ENCODE measurements around the gene SAMM50. TPM values are rescaled to one million over a fixed set of nuclear protein-coding genes. Genes with fewer than 3 reads are reported as not detected.

The SAMM50 gene
- 53.5 TPM for polyA plus RNA-seq (2013, experiment 1 of 2)
- polyA plus RNA-seq (2013, experiment 2 of 2), result 52.0 TPM

- no peaks in the 10 kb centered on the region for H3K9me3 ChIP-seq (ENCODE audit: control insufficient read depth, low read length)
- peak within 1 kb of the TSS; percentile 87 for H3K27ac ChIP-seq (ENCODE audit: low read depth, low read length, severe bottlenecking)
- WGBS, 2 experiments (ENCODE audit: insufficient coverage in 2 of 2), result 0% methylated on average over 63 to 72 of the region's 74 CpGs
- peaks cover 5% of the 10 kb centered on the region for H3K4me1 ChIP-seq (ENCODE audit: control insufficient read depth, insufficient read depth, low read length, poor library complexity, severe bottlenecking)
- peaks cover 9% of the 10 kb centered on the region for H3K36me3 ChIP-seq (ENCODE audit: control insufficient read depth, insufficient read depth, low read length)
- H3K4me3 ChIP-seq (ENCODE audit: extremely low read depth, insufficient read depth, low read length, poor library complexity, severe bottlenecking), result peak within 1 kb of the TSS; percentile 82
Measured at GRCh38 chr22:43955040-43955882, at the start of gene SAMM50. Gene SAMM50, plus strand, starts transcription at chr22:43955442. Its CDS starts 136 bp downstream, at chr22:43955578.

GRCh38 chr22:43905681-43906080, 49.6 kb upstream of the SAMM50 start:
- Histone ChIP-seq H3K9me3 (ENCODE audit: control insufficient read depth, low read length) (no peaks in the 10 kb centered on the region), H3K4me1 (ENCODE audit: control insufficient read depth, insufficient read depth, low read length, poor library complexity, severe bottlenecking) (peaks cover 10% of the 10 kb centered on the region), H3K36me3 (ENCODE audit: control insufficient read depth, insufficient read depth, low read length) (no peaks in the 10 kb centered on the region), H3K27ac (ENCODE audit: low read depth, low read length, severe bottlenecking) (no peak overlapping the region), H3K4me3 (ENCODE audit: extremely low read depth, insufficient read depth, low read length, poor library complexity, severe bottlenecking) (no peak overlapping the region)
- WGBS, 2 experiments (ENCODE audit: insufficient coverage in 2 of 2), result 88% methylated on average over 4 to 5 of the region's 7 CpGs

- Histone ChIP-seq H3K27ac (ENCODE audit: low read depth, low read length, severe bottlenecking) (no peak overlapping the region), H3K4me3 (ENCODE audit: extremely low read depth, insufficient read depth, low read length, poor library complexity, severe bottlenecking) (no peak overlapping the region), H3K4me1 (ENCODE audit: control insufficient read depth, insufficient read depth, low read length, poor library complexity, severe bottlenecking) (no peaks in the 10 kb centered on the region), H3K9me3 (ENCODE audit: control insufficient read depth, low read length) (no peaks in the 10 kb centered on the region), H3K36me3 (ENCODE audit: control insufficient read depth, insufficient read depth, low read length) (no peaks in the 10 kb centered on the region)
- 90 to 100% methylated on average over 1 of the region's 1 CpG for WGBS, 2 experiments (ENCODE audit: insufficient coverage in 2 of 2)
Measured at GRCh38 chr22:43909708-43910107, 45.5 kb upstream of the SAMM50 start.

- no peaks in the 10 kb centered on the region for H3K36me3 ChIP-seq (ENCODE audit: control insufficient read depth, insufficient read depth, low read length)
- H3K9me3 ChIP-seq (ENCODE audit: control insufficient read depth, low read length), result no peaks in the 10 kb centered on the region
- WGBS, 2 experiments (ENCODE audit: insufficient coverage in 2 of 2), result 59 to 81% methylated on average over 4 to 6 of the region's 6 CpGs
- no peaks in the 10 kb centered on the region for H3K4me1 ChIP-seq (ENCODE audit: control insufficient read depth, insufficient read depth, low read length, poor library complexity, severe bottlenecking)
- no peak overlapping the region for H3K4me3 ChIP-seq (ENCODE audit: extremely low read depth, insufficient read depth, low read length, poor library complexity, severe bottlenecking)
- no peak overlapping the region for H3K27ac ChIP-seq (ENCODE audit: low read depth, low read length, severe bottlenecking)
Measured at GRCh38 chr22:43910178-43910695, 45.0 kb upstream of the SAMM50 start.

- no peaks in the 10 kb centered on the region for H3K36me3 ChIP-seq (ENCODE audit: control insufficient read depth, insufficient read depth, low read length)
- H3K27ac ChIP-seq (ENCODE audit: low read depth, low read length, severe bottlenecking), result no peak overlapping the region
- WGBS, 2 experiments (ENCODE audit: insufficient coverage in 2 of 2), result 62 to 66% methylated on average over 4 of the region's 4 CpGs
- H3K4me1 ChIP-seq (ENCODE audit: control insufficient read depth, insufficient read depth, low read length, poor library complexity, severe bottlenecking), result peaks cover 2% of the 10 kb centered on the region
- H3K4me3 ChIP-seq (ENCODE audit: extremely low read depth, insufficient read depth, low read length, poor library complexity, severe bottlenecking), result no peak overlapping the region
- H3K9me3 ChIP-seq (ENCODE audit: control insufficient read depth, low read length), result no peaks in the 10 kb centered on the region
Measured at GRCh38 chr22:43911351-43911750, 43.9 kb upstream of the SAMM50 start.

- Histone ChIP-seq H3K27ac (ENCODE audit: low read depth, low read length, severe bottlenecking) (no peak overlapping the region), H3K4me1 (ENCODE audit: control insufficient read depth, insufficient read depth, low read length, poor library complexity, severe bottlenecking) (peaks cover 17% of the 10 kb centered on the region), H3K36me3 (ENCODE audit: control insufficient read depth, insufficient read depth, low read length) (no peaks in the 10 kb centered on the region), H3K4me3 (ENCODE audit: extremely low read depth, insufficient read depth, low read length, poor library complexity, severe bottlenecking) (no peak overlapping the region), H3K9me3 (ENCODE audit: control insufficient read depth, low read length) (no peaks in the 10 kb centered on the region)
- 93 to 94% methylated on average over 2 to 3 of the region's 6 CpGs for WGBS, 2 experiments (ENCODE audit: insufficient coverage in 2 of 2)
Measured at GRCh38 chr22:43917521-43917920, 37.7 kb upstream of the SAMM50 start.

- peaks cover 22% of the 10 kb centered on the region for H3K4me1 ChIP-seq (ENCODE audit: control insufficient read depth, insufficient read depth, low read length, poor library complexity, severe bottlenecking)
- no peaks in the 10 kb centered on the region for H3K9me3 ChIP-seq (ENCODE audit: control insufficient read depth, low read length)
- no peaks in the 10 kb centered on the region for H3K36me3 ChIP-seq (ENCODE audit: control insufficient read depth, insufficient read depth, low read length)
- WGBS, 2 experiments (ENCODE audit: insufficient coverage in 2 of 2), result 92 to 93% methylated on average over 13 to 14 of the region's 16 CpGs
- no peak overlapping the region for H3K27ac ChIP-seq (ENCODE audit: low read depth, low read length, severe bottlenecking)
- H3K4me3 ChIP-seq (ENCODE audit: extremely low read depth, insufficient read depth, low read length, poor library complexity, severe bottlenecking), result no peak overlapping the region
Measured at GRCh38 chr22:43919106-43919973, 35.9 kb upstream of the SAMM50 start.

- no peaks in the 10 kb centered on the region for H3K9me3 ChIP-seq (ENCODE audit: control insufficient read depth, low read length)
- peaks cover 3% of the 10 kb centered on the region for H3K36me3 ChIP-seq (ENCODE audit: control insufficient read depth, insufficient read depth, low read length)
- no peak overlapping the region for H3K4me3 ChIP-seq (ENCODE audit: extremely low read depth, insufficient read depth, low read length, poor library complexity, severe bottlenecking)
- WGBS, 2 experiments (ENCODE audit: insufficient coverage in 2 of 2), result 97 to 100% methylated on average over 2 to 4 of the region's 4 CpGs
- H3K4me1 ChIP-seq (ENCODE audit: control insufficient read depth, insufficient read depth, low read length, poor library complexity, severe bottlenecking), result peaks cover 34% of the 10 kb centered on the region
- H3K27ac ChIP-seq (ENCODE audit: low read depth, low read length, severe bottlenecking), result no peak overlapping the region
Measured at GRCh38 chr22:43921370-43921769, 33.9 kb upstream of the SAMM50 start.

GRCh38 chr22:43922123-43922522, 33.1 kb upstream of the SAMM50 start:
- H3K4me1 ChIP-seq (ENCODE audit: control insufficient read depth, insufficient read depth, low read length, poor library complexity, severe bottlenecking), result peaks cover 34% of the 10 kb centered on the region
- no peak overlapping the region for H3K4me3 ChIP-seq (ENCODE audit: extremely low read depth, insufficient read depth, low read length, poor library complexity, severe bottlenecking)
- H3K27ac ChIP-seq (ENCODE audit: low read depth, low read length, severe bottlenecking), result no peak overlapping the region
- WGBS, 2 experiments (ENCODE audit: insufficient coverage in 2 of 2), result 85 to 86% methylated on average over 3 of the region's 3 CpGs
- no peaks in the 10 kb centered on the region for H3K9me3 ChIP-seq (ENCODE audit: control insufficient read depth, low read length)
- peaks cover 10% of the 10 kb centered on the region for H3K36me3 ChIP-seq (ENCODE audit: control insufficient read depth, insufficient read depth, low read length)

- H3K9me3 ChIP-seq (ENCODE audit: control insufficient read depth, low read length), result no peaks in the 10 kb centered on the region
- H3K36me3 ChIP-seq (ENCODE audit: control insufficient read depth, insufficient read depth, low read length), result peaks cover 19% of the 10 kb centered on the region
- H3K27ac ChIP-seq (ENCODE audit: low read depth, low read length, severe bottlenecking), result peak overlapping the region; percentile 57
- WGBS, 2 experiments (ENCODE audit: insufficient coverage in 2 of 2), result 50 to 57% methylated on average over 1 of the region's 13 CpGs
- H3K4me3 ChIP-seq (ENCODE audit: extremely low read depth, insufficient read depth, low read length, poor library complexity, severe bottlenecking), result peak overlapping the region; percentile 29
- H3K4me1 ChIP-seq (ENCODE audit: control insufficient read depth, insufficient read depth, low read length, poor library complexity, severe bottlenecking), result peaks cover 34% of the 10 kb centered on the region
Measured at GRCh38 chr22:43923191-43923590, 32.1 kb upstream of the SAMM50 start.
